Suppressor macrophage (primary cell): ENCODE measurements around the gene TP73.
A peak's percentile ranks its signal among the peaks of the same experiment; 100 is the strongest.

Source experiments
- DNase-seq, 4 experiments: peaks; one replicate each; pipeline ENCODE4 v3.0.0-alpha.2; 2020 to 2022

TP73 gene

GRCh38 chr1:3690282-3691065 is 38.2 kb downstream of the TP73 start:
- DNase-seq = no peak

- DNase-seq = no peak
Measured at GRCh38 chr1:3691421-3692204, 39.3 kb downstream of the TP73 start.

GRCh38 chr1:3692598-3692997 is 40.3 kb downstream of the TP73 start:
- DNase-seq = no peak

GRCh38 chr1:3693321-3693720 is 41.0 kb downstream of the TP73 start:
- DNase-seq = no peak

GRCh38 chr1:3695326-3696217 is 43.3 kb downstream of the TP73 start:
- DNase-seq = peak; percentile 51 to 79 (median 63)

- no peak for DNase-seq
Measured at GRCh38 chr1:3696689-3697088, 44.4 kb downstream of the TP73 start.

- DNase-seq = no peak
Measured at GRCh38 chr1:3697104-3697503, 44.8 kb downstream of the TP73 start.

- DNase-seq = no peak
Measured at GRCh38 chr1:3697810-3698209, 45.5 kb downstream of the TP73 start.

- DNase-seq = no peak
Measured at GRCh38 chr1:3698660-3699408, 46.5 kb downstream of the TP73 start.

- DNase-seq = no peak
Measured at GRCh38 chr1:3699596-3699995, 47.3 kb downstream of the TP73 start.

- DNase-seq = no peak
Measured at GRCh38 chr1:3700631-3701030, 48.3 kb downstream of the TP73 start.

GRCh38 chr1:3702528-3702927 is 50.2 kb downstream of the TP73 start:
- no peak for DNase-seq

- no peak for DNase-seq
Measured at GRCh38 chr1:3702990-3703728, 50.8 kb downstream of the TP73 start.

- no peak for DNase-seq
Measured at GRCh38 chr1:3703786-3704371, 51.6 kb downstream of the TP73 start.

- DNase-seq = no peak
Measured at GRCh38 chr1:3705341-3705950, 53.1 kb downstream of the TP73 start.

GRCh38 chr1:3706651-3707297 is 54.5 kb downstream of the TP73 start:
- no peak for DNase-seq

GRCh38 chr1:3707298-3707938 is 55.1 kb downstream of the TP73 start:
- no peak for DNase-seq

- DNase-seq = no peak
Measured at GRCh38 chr1:3707939-3708328, 55.6 kb downstream of the TP73 start.

GRCh38 chr1:3708791-3709190 is 56.5 kb downstream of the TP73 start:
- no peak for DNase-seq

GRCh38 chr1:3710251-3710650 is 57.9 kb downstream of the TP73 start:
- no peak for DNase-seq
